ENCODE results near the gene CEP78.
A peak's percentile ranks its signal among the peaks of the same experiment; 100 is the strongest.
"Not testable (repeated sequence)": the region's sequence is repeated elsewhere in the genome, so short reads cannot be mapped to it uniquely, and the experiment has no call there.

The CEP78 gene

DNA sequence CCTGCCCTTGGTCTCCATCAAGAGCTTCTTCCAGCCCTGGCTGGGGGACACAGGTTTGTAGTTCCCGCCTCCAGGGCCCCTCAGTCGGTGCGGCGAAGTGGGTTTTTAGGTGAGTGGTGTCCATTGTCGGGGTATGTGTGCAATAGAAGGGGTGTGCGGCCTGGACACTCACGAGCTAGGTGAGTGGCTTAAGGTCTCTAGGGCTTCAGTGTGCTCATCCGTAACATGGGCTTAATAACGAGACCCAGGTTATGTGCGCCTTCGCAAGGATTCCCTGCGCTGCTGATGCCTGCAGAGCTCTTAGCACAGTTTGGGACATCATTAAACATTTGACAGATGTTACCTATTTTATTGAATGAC is 656 bp downstream of the CEP78 start:
- DNase-seq (ENCODE audit: low read depth): no peak

DNA sequence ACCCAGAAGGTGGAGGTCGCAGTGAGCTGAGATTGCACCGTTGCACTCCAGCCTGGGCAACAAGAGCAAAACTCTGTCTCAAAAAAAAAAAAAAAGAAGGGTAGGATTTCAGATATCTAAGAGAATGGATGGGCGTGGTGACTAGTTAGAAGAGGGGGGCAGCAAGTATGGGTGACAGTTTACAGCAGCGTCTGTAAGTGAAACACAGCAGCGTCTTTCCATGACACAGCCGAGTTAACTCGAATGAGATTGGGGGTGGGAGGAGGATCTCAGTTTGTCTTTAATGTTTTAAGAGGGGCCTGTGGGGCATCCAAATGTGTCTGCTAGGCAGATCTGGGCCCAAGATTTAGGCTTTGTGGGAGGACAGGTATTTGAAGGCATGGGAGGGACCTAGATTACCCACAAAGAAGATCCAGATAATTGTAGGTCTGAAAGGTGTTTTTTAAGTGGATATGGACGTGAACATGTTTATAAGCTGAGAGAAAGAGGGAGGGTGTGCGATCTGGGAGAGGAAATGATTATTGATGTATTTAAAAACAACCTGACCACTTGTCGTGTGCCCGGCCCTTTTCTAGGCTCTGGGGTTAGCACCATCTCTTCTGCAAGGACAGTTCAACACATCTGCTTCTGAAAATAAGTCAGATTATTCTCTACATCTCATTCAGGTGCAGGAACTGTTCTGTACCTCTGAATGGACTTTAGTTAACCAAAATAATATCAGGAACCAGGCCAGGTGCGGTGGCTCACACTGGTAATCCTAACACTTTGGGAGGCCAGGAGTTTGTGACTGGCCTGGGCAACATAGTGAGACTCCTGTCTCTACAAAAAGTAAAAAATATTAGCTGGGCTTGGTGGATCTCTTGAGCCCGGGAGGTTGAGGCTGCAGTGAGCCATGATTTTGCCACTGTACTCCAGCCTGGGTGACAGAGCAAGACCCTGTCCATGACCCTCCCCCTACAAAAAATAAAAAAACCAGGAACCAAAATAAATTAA is 2.5 kb downstream of the CEP78 start:
- DNase-seq (ENCODE audit: low read depth): no peak

DNA sequence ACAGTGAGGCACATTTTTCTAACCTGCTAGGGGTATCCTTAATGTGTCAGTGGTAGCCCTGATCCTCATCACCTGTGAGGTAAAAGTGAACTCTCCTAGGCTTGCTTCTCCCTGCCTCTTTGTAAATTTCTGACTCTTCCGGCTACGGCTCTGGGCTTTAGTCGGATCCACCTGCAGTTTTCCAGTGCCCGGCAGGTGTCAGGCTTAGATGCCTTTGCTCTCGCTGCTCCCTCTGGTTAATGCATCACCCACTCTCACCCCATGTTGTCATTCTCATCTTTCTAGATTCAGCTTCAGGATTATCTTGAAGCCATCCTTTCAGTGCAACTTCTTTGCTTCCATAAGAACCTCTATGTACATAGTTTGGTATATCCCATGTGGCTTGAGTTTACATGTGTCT is 3.6 kb downstream of the CEP78 start:
- no peak for DNase-seq (ENCODE audit: low read depth)

GRCh38 chr9:78242041-78242440 is 6.2 kb downstream of the CEP78 start:
- no peak for DNase-seq (ENCODE audit: low read depth)

DNA sequence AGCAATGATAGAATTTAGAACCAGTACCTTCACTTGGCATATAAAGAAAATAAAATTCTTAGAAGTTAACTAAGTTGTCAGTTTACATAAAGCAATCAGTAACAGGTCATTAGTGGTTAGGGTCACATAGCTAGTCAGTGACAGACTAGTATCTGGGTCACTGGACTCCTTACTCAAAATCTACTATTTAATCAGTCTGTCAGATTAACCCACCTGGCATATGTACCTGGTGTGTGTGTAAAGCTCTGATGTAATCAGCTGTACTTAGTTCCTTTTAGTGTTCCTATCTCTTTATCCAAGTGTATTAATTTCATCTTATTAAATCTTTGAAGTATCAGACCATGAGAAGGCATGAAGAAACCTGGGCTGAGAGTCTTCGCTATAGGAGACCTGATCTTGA is 7.3 kb downstream of the CEP78 start:
- DNase-seq (ENCODE audit: low read depth): no peak

DNA sequence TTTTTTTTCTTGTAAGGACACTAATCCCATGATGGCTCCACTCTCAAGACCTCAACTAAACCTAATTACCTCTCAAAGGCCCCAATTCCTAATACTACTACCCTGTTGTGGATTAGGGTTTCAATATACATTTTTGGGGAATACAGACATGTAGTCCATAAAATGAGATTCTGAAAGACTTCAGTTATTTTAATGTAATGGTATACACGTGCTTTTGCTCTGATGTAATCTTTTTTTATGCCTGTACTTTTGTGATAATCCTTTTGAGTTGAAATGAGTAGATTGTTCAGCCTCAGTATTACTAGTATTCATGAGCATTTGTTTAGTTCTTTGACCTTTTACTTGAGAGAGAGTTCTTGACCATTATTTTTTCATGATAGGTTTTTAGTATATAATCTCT is 9.5 kb downstream of the CEP78 start:
- no peak for DNase-seq (ENCODE audit: low read depth)

DNA sequence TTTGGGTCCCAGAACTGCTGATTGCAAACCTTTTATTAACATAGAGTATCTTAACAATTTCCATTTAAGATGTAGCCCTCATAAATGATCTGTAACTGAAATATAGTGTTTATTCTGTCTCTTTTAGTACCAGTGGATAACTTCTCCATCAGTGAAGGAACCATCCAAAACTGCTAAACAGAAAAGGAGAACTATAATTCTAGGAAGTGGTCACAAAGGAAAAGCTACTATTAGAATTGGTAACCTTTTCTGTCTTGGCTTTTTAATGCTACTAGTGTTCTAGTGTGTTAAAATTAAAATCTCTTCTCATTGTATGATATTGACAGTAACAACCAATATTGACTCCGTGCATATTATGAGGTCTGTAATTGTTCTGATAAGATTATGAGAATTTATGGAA is 12.8 kb downstream of the CEP78 start:
- DNase-seq (ENCODE audit: low read depth): no peak

DNA sequence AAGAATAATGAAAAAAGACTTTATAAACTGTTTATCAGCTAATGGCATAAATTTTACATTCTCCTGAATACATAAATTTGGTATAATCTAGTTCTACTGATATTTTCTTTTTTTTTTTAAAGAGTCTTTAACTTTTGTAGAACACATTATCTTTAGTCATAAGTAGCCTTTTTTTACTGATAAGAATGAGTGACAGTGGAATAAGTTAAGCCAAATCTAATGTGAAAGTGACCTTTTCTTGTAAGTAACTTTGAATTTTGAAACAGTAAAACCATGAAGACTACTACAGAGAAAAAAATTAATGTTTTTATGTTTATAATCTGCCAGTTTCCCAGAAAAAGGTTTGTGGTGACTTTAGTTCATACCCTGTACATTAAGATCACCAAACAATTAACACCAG is 13.7 kb downstream of the CEP78 start:
- no peak for DNase-seq (ENCODE audit: low read depth)

- no peak for DNase-seq (ENCODE audit: low read depth)
These were observed 16.7 kb downstream of the CEP78 start for GRCh38 chr9:78252616-78253015.

- DNase-seq (ENCODE audit: low read depth): no peak
These were observed 17.4 kb downstream of the CEP78 start for GRCh38 chr9:78253285-78253684.

GRCh38 chr9:78261403-78262001 is 25.6 kb downstream of the CEP78 start:
- no peak for DNase-seq (ENCODE audit: low read depth)

DNA sequence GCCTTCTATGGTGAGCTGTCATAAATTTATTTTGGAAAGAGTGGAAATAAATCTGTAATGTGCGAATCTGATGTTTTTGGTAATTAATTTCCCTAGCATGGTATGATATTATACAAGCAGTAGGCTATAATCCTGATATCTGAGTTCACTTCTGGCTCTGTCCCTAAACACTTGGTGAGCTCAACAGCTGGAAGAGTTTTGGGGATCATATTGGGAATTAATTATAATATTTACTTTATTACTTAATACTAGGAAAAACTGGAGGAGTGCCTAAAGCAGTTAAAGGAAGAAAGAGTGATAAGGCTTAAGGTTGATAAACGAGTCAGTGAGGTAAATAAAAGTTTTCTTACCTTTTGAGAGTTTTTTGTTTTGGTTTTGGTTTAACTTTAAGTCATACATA is 26.8 kb downstream of the CEP78 start:
- DNase-seq (ENCODE audit: low read depth): no peak

DNA sequence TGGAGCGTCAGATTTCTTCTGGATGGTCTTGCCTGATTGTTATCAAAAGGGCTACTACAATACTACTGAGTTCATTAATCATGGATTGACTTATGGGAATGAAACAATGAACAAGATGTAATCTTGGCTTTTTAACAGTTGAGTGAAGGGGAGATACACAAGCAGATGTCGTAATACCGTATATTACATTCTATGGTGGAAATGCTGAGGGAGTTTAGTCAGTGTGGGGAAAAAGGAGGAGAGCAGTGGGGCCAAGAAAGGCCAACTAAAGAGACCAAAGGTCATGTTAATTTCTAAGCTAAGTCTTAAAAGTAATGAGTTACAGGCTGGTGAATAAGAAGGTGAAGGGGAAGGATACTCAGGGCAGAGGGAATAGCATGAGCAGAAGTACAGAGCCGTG is 32.0 kb downstream of the CEP78 start:
- no peak for DNase-seq (ENCODE audit: low read depth)

DNA sequence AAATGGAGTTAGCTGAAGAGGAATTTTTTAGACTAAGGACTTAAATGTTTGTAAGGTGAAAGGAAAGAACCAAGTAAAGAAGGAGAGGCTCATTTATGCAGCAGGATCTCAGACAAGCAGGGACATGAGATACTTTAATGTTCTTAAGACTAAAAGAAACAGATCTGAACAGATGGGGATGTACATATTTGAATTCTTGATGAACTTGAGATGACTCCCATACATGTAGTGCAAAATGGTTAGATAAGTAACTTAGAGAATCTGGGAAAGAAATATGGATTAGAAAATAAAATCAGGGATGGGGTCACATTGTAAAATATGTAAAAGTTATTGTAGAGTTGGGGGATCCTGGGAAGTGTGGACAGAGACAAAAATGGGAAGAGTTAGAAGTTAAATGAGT is 33.9 kb downstream of the CEP78 start:
- DNase-seq (ENCODE audit: low read depth): no peak

DNA sequence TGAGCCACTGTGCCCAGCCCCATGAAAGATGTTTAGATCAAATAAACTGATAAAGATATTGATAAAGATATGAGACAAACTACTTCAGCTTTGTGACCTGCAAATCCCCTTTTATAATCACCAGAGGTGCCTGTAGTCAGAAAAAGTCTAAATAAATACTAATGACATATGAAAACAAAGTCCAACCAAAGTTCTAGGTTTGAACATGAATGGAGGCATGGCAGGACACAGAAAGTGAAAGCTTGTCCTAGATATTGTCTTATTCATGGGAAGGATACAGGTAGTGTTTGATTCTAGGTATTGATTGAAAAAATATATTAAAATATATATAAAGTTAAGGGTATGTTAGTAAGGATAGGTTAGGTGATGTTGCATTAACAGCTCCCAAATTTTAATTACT is 36.4 kb downstream of the CEP78 start:
- no peak for DNase-seq (ENCODE audit: low read depth)

- DNase-seq (ENCODE audit: low read depth): no peak
These were observed 37.9 kb downstream of the CEP78 start for GRCh38 chr9:78273761-78274160.

GRCh38 chr9:78278177-78278777 is 42.4 kb downstream of the CEP78 start:
- peak; percentile 71 for DNase-seq (ENCODE audit: low read depth)

DNA sequence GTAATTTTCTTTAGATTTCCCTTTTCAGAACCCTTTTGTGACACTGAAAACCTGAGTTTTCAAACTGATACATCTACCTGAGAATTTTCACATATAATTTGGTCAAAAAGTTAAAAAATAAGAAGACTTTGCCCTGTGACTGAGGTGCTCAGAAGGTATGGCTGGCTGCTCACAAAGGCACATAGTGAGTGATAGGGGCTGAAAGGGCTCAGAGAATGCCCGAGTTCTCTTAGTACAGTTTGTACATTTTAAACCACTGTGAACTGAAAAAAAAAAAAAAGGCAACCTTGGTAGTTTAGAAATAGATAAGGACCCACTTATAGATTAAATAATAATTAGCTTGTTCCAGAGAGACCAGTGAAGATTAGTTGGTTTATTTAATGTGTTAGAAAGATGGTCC is 42.9 kb downstream of the CEP78 start:
- no peak for DNase-seq (ENCODE audit: low read depth)

- peak; percentile 32 for DNase-seq (ENCODE audit: low read depth)
These were observed 45.2 kb downstream of the CEP78 start for GRCh38 chr9:78280982-78281668.

GRCh38 chr9:78284181-78284580 is 48.3 kb downstream of the CEP78 start:
- not testable (repeated sequence) for DNase-seq (ENCODE audit: low read depth)

GRCh38 chr9:78286125-78286524 is 50.2 kb downstream of the CEP78 start:
- DNase-seq (ENCODE audit: low read depth): no peak

DNA sequence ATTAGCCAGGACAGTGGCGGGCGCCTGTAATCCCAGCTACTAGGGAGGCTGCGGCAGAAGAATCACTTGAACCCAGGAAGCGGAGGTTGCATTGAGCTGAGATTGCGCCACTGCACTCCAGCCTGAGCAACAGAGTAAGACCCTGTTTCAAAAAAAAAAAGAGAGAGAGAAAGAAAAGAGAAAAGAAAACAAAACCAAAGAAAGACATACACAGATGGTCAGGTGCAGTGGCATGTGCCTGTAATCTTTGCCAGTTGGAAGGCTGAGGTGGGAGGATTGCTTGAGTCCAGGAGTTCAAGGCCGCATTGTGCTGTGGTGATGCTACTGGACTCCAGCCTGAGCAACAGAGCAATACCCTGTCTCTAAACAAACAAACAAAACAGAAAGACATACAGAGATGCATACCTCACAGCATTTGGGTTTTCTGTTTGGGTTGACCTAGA is 51.1 kb downstream of the CEP78 start:
- no peak for DNase-seq (ENCODE audit: low read depth)

Measured in GM04504 (cell line).